ENCODE measurements around the gene VEGFD.
"Not testable (repeated sequence)": the region's sequence is repeated elsewhere in the genome, so short reads cannot be mapped to it uniquely, and the experiment has no call there.

VEGFD gene

GRCh38 chrX:15358533-15358932 lies 25.7 kb downstream of the VEGFD start:
- no peak for DNase-seq

GRCh38 chrX:15356444-15356843 lies 27.8 kb downstream of the VEGFD start:
- DNase-seq: no peak

- DNase-seq: no peak
Measured at GRCh38 chrX:15350329-15350996, 33.8 kb downstream of the VEGFD start.

- DNase-seq: peak; percentile 53
Measured at GRCh38 chrX:15349046-15349445, 35.2 kb downstream of the VEGFD start.

GRCh38 chrX:15345976-15346375 lies 38.2 kb downstream of the VEGFD start:
- DNase-seq: no peak

GRCh38 chrX:15344106-15344505 lies 40.1 kb downstream of the VEGFD start:
- DNase-seq: no peak

GRCh38 chrX:15343075-15343476 lies 41.1 kb downstream of the VEGFD start:
- DNase-seq: peak; percentile 53

- DNase-seq: no peak
Measured at GRCh38 chrX:15340867-15341266, 43.3 kb downstream of the VEGFD start.

GRCh38 chrX:15336023-15336413 lies 48.2 kb downstream of the VEGFD start:
- DNase-seq: peak; percentile 41

GRCh38 chrX:15335135-15336022 lies 48.8 kb downstream of the VEGFD start, which contains the start of gene PIGA:
Gene PIGA (minus strand): TSS chrX:15335523. CDS start chrX:15331930, 3,593 bp downstream.
- peak; percentile 97 for DNase-seq

- no peak for DNase-seq
Measured at GRCh38 chrX:15334561-15334960, 49.7 kb downstream of the VEGFD start.

GRCh38 chrX:15328821-15329220 lies 55.4 kb downstream of the VEGFD start:
- no peak for DNase-seq

- no peak for DNase-seq
Measured at GRCh38 chrX:15328131-15328530, 56.1 kb downstream of the VEGFD start.

- DNase-seq: no peak
Measured at GRCh38 chrX:15322472-15322871, 61.7 kb downstream of the VEGFD start.

- no peak for DNase-seq
Measured at GRCh38 chrX:15322072-15322471, 62.1 kb downstream of the VEGFD start.

GRCh38 chrX:15321447-15321846 lies 62.8 kb downstream of the VEGFD start:
- DNase-seq: no peak

GRCh38 chrX:15320297-15320696 lies 63.9 kb downstream of the VEGFD start:
- no peak for DNase-seq

GRCh38 chrX:15319075-15319474 lies 65.1 kb downstream of the VEGFD start:
- no peak for DNase-seq

- DNase-seq: no peak
Measured at GRCh38 chrX:15315509-15315908, 68.7 kb downstream of the VEGFD start, which contains the start of gene ASB11. Gene ASB11 (minus strand): TSS chrX:15315640. CDS start chrX:15315605, 35 bp downstream.

- DNase-seq: no peak
Measured at GRCh38 chrX:15314472-15314871, 69.7 kb downstream of the VEGFD start.

GRCh38 chrX:15311119-15311518 lies 73.1 kb downstream of the VEGFD start:
- no peak for DNase-seq

- DNase-seq: no peak
Measured at GRCh38 chrX:15310117-15310516, 74.1 kb downstream of the VEGFD start.

GRCh38 chrX:15305899-15306298 lies 78.3 kb downstream of the VEGFD start:
- not testable (repeated sequence) for DNase-seq

- peak; percentile 13 for DNase-seq
Measured at GRCh38 chrX:15301924-15302323, 82.3 kb downstream of the VEGFD start.

Measured in fibroblast of skin of abdomen (primary cell).